Panc1 (cell line): Measurements from ENCODE around the gene LYRM1. TPM values are rescaled to one million over a fixed set of nuclear protein-coding genes. Genes with fewer than 3 reads are reported as not detected.

Source experiments
- ATAC-seq: fragments of 200-7000 bp; cut with Tn5 transposase; 2 replicates; pipeline ENCODE4 v1.9.1; 2020; ENCODE audit warnings: mild to moderate bottlenecking, moderate library complexity
- BruUV-seq: library from RNA; stranded (reverse); fragments of 400-500 nt; replicated peaks from 2 replicates; lab custom pipeline; 2021; lab: Mats Ljungman, UMichigan
- CTCF ChIA-PET: fragments of 300-600 bp; sonication (Branson Sonifier 250); formaldehyde crosslinking; loops from one replicate; lab custom pipeline; 2022; ENCODE audit warnings: antibody characterized with exemption; lab: Charles Lee
- POLR2A ChIA-PET: fragments of 300-600 bp; sonication (Branson Sonifier 250); formaldehyde crosslinking; loops from one replicate; lab custom pipeline; 2022; ENCODE audit warnings: antibody characterized with exemption; lab: Charles Lee
- DNase-seq: peaks from one replicate; pipeline ENCODE4 v3.0.0-alpha.2; 2010; ENCODE audit warnings: low read depth, low spot score
- H3K27ac ChIP-seq: 2 replicates; pipeline ENCODE4 v1.5.1; 2011; ENCODE audit warnings: mild to moderate bottlenecking, low read length, inconsistent platforms
- H3K27me3 ChIP-seq: fragments of 200-500 bp; sonication (Bioruptor generic); 2 replicates; pipeline ENCODE4 v1.6.0; 2014; ENCODE audit warnings: low read length, inconsistent platforms; ENCODE audit not compliant: control insufficient read depth, insufficient read depth
- H3K36me3 ChIP-seq: fragments of 200-500 bp; sonication (Bioruptor generic); 2 replicates; pipeline ENCODE4 v1.5.1; 2014; ENCODE audit warnings: inconsistent platforms, mild to moderate bottlenecking, low read length, moderate library complexity; ENCODE audit not compliant: control insufficient read depth, insufficient read depth
- H3K4me1 ChIP-seq: 2 replicates; pipeline ENCODE4 v1.5.1; 2011; ENCODE audit warnings: inconsistent platforms, mild to moderate bottlenecking, low read length, moderate library complexity; ENCODE audit not compliant: control insufficient read depth, insufficient read depth
- H3K4me3 ChIP-seq, 2 experiments: 2 replicates each; pipeline ENCODE4 v1.5.1; 2011 to 2012; ENCODE audit warnings: low read depth in 2 of 2, low read length in 2 of 2, mild to moderate bottlenecking in 2 of 2, inconsistent platforms in 1 of 2, moderate library complexity in 1 of 2
- H3K9me3 ChIP-seq: fragments of 200-500 bp; sonication (Bioruptor generic); 2 replicates; pipeline ENCODE4 v1.5.1; 2014; ENCODE audit warnings: low read depth, mild to moderate bottlenecking, inconsistent platforms, low read length, moderate library complexity; ENCODE audit not compliant: control insufficient read depth, insufficient read depth
- POLR2AphosphoS5 ChIP-seq: IDR thresholded peaks from 2 replicates; pipeline ENCODE4 v1.6.1; 2012; ENCODE audit warnings: mild to moderate bottlenecking, low read depth, low read length, moderate library complexity
- SIN3A ChIP-seq: IDR thresholded peaks from 2 replicates; pipeline ENCODE4 v1.6.1; 2012; ENCODE audit warnings: low read depth, mild to moderate bottlenecking, low read length, moderate library complexity, borderline replicate concordance; ENCODE audit not compliant: insufficient read depth
- TCF7L2 ChIP-seq: IDR thresholded peaks from 2 replicates; pipeline ENCODE4 v1.6.1; 2011; ENCODE audit warnings: mild to moderate bottlenecking, low read depth, low read length, inconsistent platforms
- in situ Hi-C: cut with HindIII; loops from 2 replicates; pipeline ENCODE4 v1.10.0; 2016; ENCODE audit warnings: low sequenced_read_pairs, low pct_unique_long_range_greater_than_20kb
- intact Hi-C: fragments of 100-400 bp; cut with micrococcal nuclease; formaldehyde crosslinking; loops from one replicate; pipeline ENCODE4 v1.10.0; 2022; ENCODE audit not compliant: unreplicated experiment
- total RNA-seq: library from RNA; stranded (reverse); gene quantifications from one replicate; pipeline ENCODE4 v1.2.1, GENCODE V29; 2021; ENCODE audit not compliant: unreplicated experiment
- TF ChIP-seq, protein P1 (sequence below), 2 experiments: IDR thresholded peaks; 2 replicates each; pipeline ENCODE4 v1.6.1; 2011 to 2012; ENCODE audit warnings: low read depth in 2 of 2, control low read depth in 1 of 2, low read length in 1 of 2, mild to moderate bottlenecking in 1 of 2, moderate library complexity in 1 of 2; ENCODE audit not compliant: insufficient read depth in 1 of 2
- TF ChIP-seq, protein P2 (sequence below): fragments of 450-650 bp; IDR thresholded peaks from 2 replicates; pipeline ENCODE4 v1.5.1; 2017; ENCODE audit warnings: mild to moderate bottlenecking

Gene LYRM1
- total RNA-seq, 1 experiment from 2014 or later: 30.7 TPM

DNA sequence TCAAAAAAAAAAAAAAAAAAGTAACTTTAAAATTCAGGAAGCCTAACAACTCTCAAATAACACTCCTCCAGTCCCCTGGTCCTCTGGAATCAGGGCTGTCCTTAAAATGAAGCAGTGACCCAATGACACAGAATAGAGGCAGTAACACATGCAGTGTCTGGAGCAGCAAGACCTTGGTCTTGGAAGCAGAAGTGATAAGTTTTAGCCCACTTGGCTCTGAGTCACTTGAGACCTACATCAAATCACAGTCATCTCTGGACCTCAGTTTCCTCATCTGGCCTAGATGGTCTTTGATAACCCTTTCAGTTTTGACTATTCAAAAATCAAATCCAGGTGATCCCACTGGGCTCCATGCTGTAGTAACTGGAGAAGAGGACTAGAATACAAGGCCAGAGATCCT is 39.0 kb downstream of the LYRM1 start:
- no peaks in the 10 kb centered on the region for H3K36me3 ChIP-seq
- POLR2A ChIA-PET: interaction anchor here (0.6 kb wide), 2 partner anchors 40 to 48 kb away, joined by 4 to 7 read pairs; partner anchors contain the start of gene DCUN1D3
- no peaks in the 10 kb centered on the region for H3K4me1 ChIP-seq
- CTCF ChIA-PET: interaction anchor here (0.6 kb wide), 1 partner anchor 144 kb away, joined by 3 read pairs; no protein-coding TSS in a partner anchor
- intact Hi-C loops (no loop called here), in situ Hi-C loops (no loop called here)
- H3K4me3 ChIP-seq: no peak overlapping the region
- DNase-seq: no peak
- BruUV-seq: no TSS peak
- H3K9me3 ChIP-seq: no peaks in the 10 kb centered on the region
- H3K27me3 ChIP-seq: no peaks in the 10 kb centered on the region; the same call in 1 of the 2 replicates
- TF ChIP-seq, protein P1, sequence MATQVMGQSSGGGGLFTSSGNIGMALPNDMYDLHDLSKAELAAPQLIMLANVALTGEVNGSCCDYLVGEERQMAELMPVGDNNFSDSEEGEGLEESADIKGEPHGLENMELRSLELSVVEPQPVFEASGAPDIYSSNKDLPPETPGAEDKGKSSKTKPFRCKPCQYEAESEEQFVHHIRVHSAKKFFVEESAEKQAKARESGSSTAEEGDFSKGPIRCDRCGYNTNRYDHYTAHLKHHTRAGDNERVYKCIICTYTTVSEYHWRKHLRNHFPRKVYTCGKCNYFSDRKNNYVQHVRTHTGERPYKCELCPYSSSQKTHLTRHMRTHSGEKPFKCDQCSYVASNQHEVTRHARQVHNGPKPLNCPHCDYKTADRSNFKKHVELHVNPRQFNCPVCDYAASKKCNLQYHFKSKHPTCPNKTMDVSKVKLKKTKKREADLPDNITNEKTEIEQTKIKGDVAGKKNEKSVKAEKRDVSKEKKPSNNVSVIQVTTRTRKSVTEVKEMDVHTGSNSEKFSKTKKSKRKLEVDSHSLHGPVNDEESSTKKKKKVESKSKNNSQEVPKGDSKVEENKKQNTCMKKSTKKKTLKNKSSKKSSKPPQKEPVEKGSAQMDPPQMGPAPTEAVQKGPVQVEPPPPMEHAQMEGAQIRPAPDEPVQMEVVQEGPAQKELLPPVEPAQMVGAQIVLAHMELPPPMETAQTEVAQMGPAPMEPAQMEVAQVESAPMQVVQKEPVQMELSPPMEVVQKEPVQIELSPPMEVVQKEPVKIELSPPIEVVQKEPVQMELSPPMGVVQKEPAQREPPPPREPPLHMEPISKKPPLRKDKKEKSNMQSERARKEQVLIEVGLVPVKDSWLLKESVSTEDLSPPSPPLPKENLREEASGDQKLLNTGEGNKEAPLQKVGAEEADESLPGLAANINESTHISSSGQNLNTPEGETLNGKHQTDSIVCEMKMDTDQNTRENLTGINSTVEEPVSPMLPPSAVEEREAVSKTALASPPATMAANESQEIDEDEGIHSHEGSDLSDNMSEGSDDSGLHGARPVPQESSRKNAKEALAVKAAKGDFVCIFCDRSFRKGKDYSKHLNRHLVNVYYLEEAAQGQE (IDR thresholded peaks at IDR 0.05; ENCODE audit: insufficient read depth in 1 of 2, low read depth in 2 of 2, low read length in 1 of 2): no peak
- no peak for ATAC-seq
- H3K27ac ChIP-seq: no peak overlapping the region

GRCh38 chr16:20940871-20941635 is 40.5 kb downstream of the LYRM1 start:
- ChIA-PET POLR2A (no interaction called here), CTCF (no interaction called here)
- no peak overlapping the region for H3K4me3 ChIP-seq
- DNase-seq (no peak), ATAC-seq (no peak)
- no peaks in the 10 kb centered on the region for H3K27me3 ChIP-seq
- intact Hi-C loops (no loop called here), in situ Hi-C loops (no loop called here)
- no peaks in the 10 kb centered on the region for H3K4me1 ChIP-seq
- TF ChIP-seq, protein P2, sequence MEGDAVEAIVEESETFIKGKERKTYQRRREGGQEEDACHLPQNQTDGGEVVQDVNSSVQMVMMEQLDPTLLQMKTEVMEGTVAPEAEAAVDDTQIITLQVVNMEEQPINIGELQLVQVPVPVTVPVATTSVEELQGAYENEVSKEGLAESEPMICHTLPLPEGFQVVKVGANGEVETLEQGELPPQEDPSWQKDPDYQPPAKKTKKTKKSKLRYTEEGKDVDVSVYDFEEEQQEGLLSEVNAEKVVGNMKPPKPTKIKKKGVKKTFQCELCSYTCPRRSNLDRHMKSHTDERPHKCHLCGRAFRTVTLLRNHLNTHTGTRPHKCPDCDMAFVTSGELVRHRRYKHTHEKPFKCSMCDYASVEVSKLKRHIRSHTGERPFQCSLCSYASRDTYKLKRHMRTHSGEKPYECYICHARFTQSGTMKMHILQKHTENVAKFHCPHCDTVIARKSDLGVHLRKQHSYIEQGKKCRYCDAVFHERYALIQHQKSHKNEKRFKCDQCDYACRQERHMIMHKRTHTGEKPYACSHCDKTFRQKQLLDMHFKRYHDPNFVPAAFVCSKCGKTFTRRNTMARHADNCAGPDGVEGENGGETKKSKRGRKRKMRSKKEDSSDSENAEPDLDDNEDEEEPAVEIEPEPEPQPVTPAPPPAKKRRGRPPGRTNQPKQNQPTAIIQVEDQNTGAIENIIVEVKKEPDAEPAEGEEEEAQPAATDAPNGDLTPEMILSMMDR: no peak
- TF ChIP-seq TCF7L2 (no peak), SIN3A (no peak), POLR2AphosphoS5 (no peak)
- TF ChIP-seq, protein P1 (IDR thresholded peaks at IDR 0.05; ENCODE audit: insufficient read depth in 1 of 2, low read depth in 2 of 2, low read length in 1 of 2): no peak
- no TSS peak for BruUV-seq
- no peak overlapping the region for H3K27ac ChIP-seq
- no peaks in the 10 kb centered on the region for H3K36me3 ChIP-seq
- H3K9me3 ChIP-seq: no peaks in the 10 kb centered on the region
